Dermis blood vessel endothelial cell (primary cell): ENCODE results near the gene DIP2A. TPM values are rescaled to one million over a fixed set of nuclear protein-coding genes. Genes with fewer than 3 reads are reported as not detected.
"Not testable (repeated sequence)": the region's sequence is repeated elsewhere in the genome, so short reads cannot be mapped to it uniquely, and the experiment has no call there.

Experiments used
- DNase-seq: peaks from one replicate; pipeline ENCODE4 v3.0.0; 2010
- total RNA-seq: library from RNA; depleted of rRNA; stranded (reverse); fragments of >200 nt; gene quantifications from 2 replicates; pipeline ENCODE4 v1.2.3, GENCODE V29; 2014

The DIP2A gene
- total RNA-seq, 1 donor from 2014 or later: 49.5 TPM

GRCh38 chr21:46559291-46559983 is 100.7 kb downstream of the DIP2A start:
- DNase-seq: peak; percentile 53

- DNase-seq: no peak
Measured at GRCh38 chr21:46560568-46561444, 102.1 kb downstream of the DIP2A start.

GRCh38 chr21:46561445-46562090 is 102.9 kb downstream of the DIP2A start:
- DNase-seq: no peak

- no peak for DNase-seq
Measured at GRCh38 chr21:46562472-46562871, 103.8 kb downstream of the DIP2A start.

GRCh38 chr21:46562964-46563607 is 104.4 kb downstream of the DIP2A start:
- peak; percentile 27 for DNase-seq

GRCh38 chr21:46564391-46564790 is 105.7 kb downstream of the DIP2A start:
- no peak for DNase-seq

GRCh38 chr21:46567348-46567747 is 108.7 kb downstream of the DIP2A start:
- no peak for DNase-seq

GRCh38 chr21:46568562-46568961 is 109.9 kb downstream of the DIP2A start:
- no peak for DNase-seq

- no peak for DNase-seq
Measured at GRCh38 chr21:46569081-46569480, 110.4 kb downstream of the DIP2A start.

- DNase-seq: no peak
Measured at GRCh38 chr21:46570119-46570518, 111.4 kb downstream of the DIP2A start.

- DNase-seq: no peak
Measured at GRCh38 chr21:46570631-46571030, 111.9 kb downstream of the DIP2A start.

GRCh38 chr21:46572850-46573249 is 114.2 kb downstream of the DIP2A start:
- no peak for DNase-seq

GRCh38 chr21:46577786-46578185 is 119.1 kb downstream of the DIP2A start:
- not testable (repeated sequence) for DNase-seq

- not testable (repeated sequence) for DNase-seq
Measured at GRCh38 chr21:46579394-46579793, 120.7 kb downstream of the DIP2A start.

GRCh38 chr21:46581780-46582307 is 123.2 kb downstream of the DIP2A start:
- DNase-seq: no peak

GRCh38 chr21:46585191-46585953 is 126.7 kb downstream of the DIP2A start:
- no peak for DNase-seq

GRCh38 chr21:46594276-46594675 is 135.6 kb downstream of the DIP2A start:
- no peak for DNase-seq

GRCh38 chr21:46596201-46596600 is 137.5 kb downstream of the DIP2A start:
- DNase-seq: no peak

GRCh38 chr21:46597031-46597430 is 138.3 kb downstream of the DIP2A start:
- no peak for DNase-seq

GRCh38 chr21:46597896-46598343 is 139.2 kb downstream of the DIP2A start:
- DNase-seq: no peak
